CD8-positive, alpha-beta memory T cell (primary cell): ENCODE results near the gene CNTLN. TPM values are rescaled to one million over a fixed set of nuclear protein-coding genes. Genes with fewer than 3 reads are reported as not detected.
"Not testable (repeated sequence)": the region's sequence is repeated elsewhere in the genome, so short reads cannot be mapped to it uniquely, and the experiment has no call there.

Source experiments
- CTCF ChIA-PET: fragments of 350-600 bp; sonication (Branson Sonifier 250); formaldehyde crosslinking; loops from one replicate; lab custom pipeline; 2021; ENCODE audit warnings: antibody characterized with exemption; lab: Charles Lee
- POLR2A ChIA-PET: fragments of 350-600 bp; sonication (Branson Sonifier 250); formaldehyde crosslinking; loops from one replicate; lab custom pipeline; 2021; ENCODE audit warnings: antibody characterized with exemption; lab: Charles Lee
- DNase-seq, 5 donors: peaks; one replicate each; pipeline versions ENCODE4 v3.0.0 to v3.0.0-alpha.2; 2020 to 2022; ENCODE audit warnings: mixed read lengths in 1 of 5
- H3K27ac ChIP-seq: one replicate; pipeline ENCODE4 v1.7.0; 2013; ENCODE audit warnings: low read depth, mild to moderate bottlenecking, low read length, moderate library complexity
- H3K27me3 ChIP-seq: 2 replicates; pipeline ENCODE4 v1.7.0; 2013; ENCODE audit warnings: low read length, mild to moderate bottlenecking; ENCODE audit not compliant: insufficient read depth, poor library complexity, severe bottlenecking
- H3K36me3 ChIP-seq: 2 replicates; pipeline ENCODE4 v1.7.0; 2013; ENCODE audit warnings: mild to moderate bottlenecking, low read length, moderate library complexity; ENCODE audit not compliant: insufficient read depth
- H3K4me1 ChIP-seq: 2 replicates; pipeline ENCODE4 v1.7.0; 2013; ENCODE audit warnings: mild to moderate bottlenecking, low read length, moderate library complexity; ENCODE audit not compliant: insufficient read depth
- H3K4me3 ChIP-seq: 2 replicates; pipeline ENCODE4 v1.7.0; 2013; ENCODE audit warnings: mild to moderate bottlenecking, low read length
- H3K9me3 ChIP-seq: 2 replicates; pipeline ENCODE4 v1.7.0; 2013; ENCODE audit warnings: mild to moderate bottlenecking, low read length
- H3K27ac Mint-ChIP-seq, 8 donors: one replicate each; pipeline ENCODE4 v1.8.0; 2020 to 2021; ENCODE audit warnings: mixed read lengths in 8 of 8, mild to moderate bottlenecking in 6 of 8, inconsistent platforms in 3 of 8, moderate library complexity in 3 of 8
- H3K27me3 Mint-ChIP-seq, 2 donors: one replicate each; pipeline ENCODE4 v1.8.0; 2020 to 2021; ENCODE audit warnings: mixed read lengths in 2 of 2, mild to moderate bottlenecking in 1 of 2, moderate library complexity in 1 of 2
- H3K36me3 Mint-ChIP-seq, 3 donors: one replicate each; pipeline ENCODE4 v1.8.0; 2020 to 2021; ENCODE audit warnings: mixed read lengths in 3 of 3, inconsistent platforms in 1 of 3, mild to moderate bottlenecking in 1 of 3
- H3K4me1 Mint-ChIP-seq, 3 donors: one replicate each; pipeline ENCODE4 v1.8.0; 2020 to 2021; ENCODE audit warnings: mixed read lengths in 3 of 3, inconsistent platforms in 1 of 3, mild to moderate bottlenecking in 1 of 3
- H3K4me3 Mint-ChIP-seq, 7 donors: one replicate each; pipeline ENCODE4 v1.8.0; 2020 to 2021; ENCODE audit warnings: mixed read lengths in 7 of 7, mild to moderate bottlenecking in 6 of 7, moderate library complexity in 4 of 7, inconsistent platforms in 2 of 7
- H3K9me3 Mint-ChIP-seq, 5 donors: one replicate each; pipeline ENCODE4 v1.8.0; 2020 to 2022; ENCODE audit warnings: mixed read lengths in 5 of 5, mild to moderate bottlenecking in 3 of 5, moderate library complexity in 2 of 5, inconsistent platforms in 1 of 5
- polyA plus RNA-seq: library from polyadenylated mRNA; unstranded; fragments of 300-500 nt; fragmentation: Illumina TruSeq; gene quantifications from one replicate; pipeline ENCODE4 v1.2.3, GENCODE V29; 2021
- total RNA-seq, 2 experiments: library from RNA; stranded (reverse); gene quantifications; one replicate each; pipeline ENCODE4 v1.2.3, GENCODE V29; 2021

Gene CNTLN
- total and polyA plus RNA-seq, 3 experiments from 2014 or later, result 0.20 to 0.24 TPM; not detected in 1

- CTCF ChIA-PET, result no interaction called here
- Mint-ChIP-seq H3K36me3 (peaks cover 0 to 1% (median 0%) of the 10 kb centered on the region in 3 donors), H3K4me3 (no peak overlapping the region), H3K9me3 (peaks cover 2 to 25% (median 14%) of the 10 kb centered on the region in 5 donors), H3K27me3 (no peaks in the 10 kb centered on the region), H3K27ac (no peak overlapping the region), H3K4me1 (no peaks in the 10 kb centered on the region)
- Histone ChIP-seq H3K36me3 (no peaks in the 10 kb centered on the region), H3K4me3 (no peak overlapping the region), H3K27ac (no peak overlapping the region), H3K27me3 (no peaks in the 10 kb centered on the region), H3K4me1 (no peaks in the 10 kb centered on the region), H3K9me3 (no peaks in the 10 kb centered on the region)
- POLR2A ChIA-PET, result no interaction called here
- DNase-seq, result no peak
Observed at GRCh38 chr9:17160327-17160726, 25.5 kb downstream of the CNTLN start.

GRCh38 chr9:17165764-17166163, 30.9 kb downstream of the CNTLN start:
- POLR2A ChIA-PET, result no interaction called here
- Mint-ChIP-seq H3K27me3 (no peaks in the 10 kb centered on the region), H3K36me3 (no peaks in the 10 kb centered on the region)

DNA sequence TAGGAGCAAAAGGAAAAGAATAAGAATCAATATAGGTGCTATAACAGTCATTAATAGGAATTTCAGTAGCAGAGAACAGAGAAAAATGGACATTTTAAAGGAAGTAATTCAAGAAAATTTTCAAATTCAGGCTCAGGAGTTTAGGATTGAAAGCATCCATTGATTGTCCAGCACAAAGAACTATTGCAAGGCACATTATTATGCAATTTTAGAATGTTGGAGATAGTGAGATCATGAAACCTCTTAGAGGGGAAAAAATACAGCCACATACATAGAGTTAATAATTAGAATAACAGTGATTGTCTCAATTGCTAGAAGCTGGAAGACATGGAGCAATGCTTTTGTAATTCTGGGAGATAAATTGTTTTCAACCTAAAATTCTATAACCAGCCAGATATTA, 31.5 kb downstream of the CNTLN start:
- Mint-ChIP-seq H3K36me3 (no peaks in the 10 kb centered on the region), H3K4me1 (no peaks in the 10 kb centered on the region), H3K27me3 (no peaks in the 10 kb centered on the region), H3K9me3 (peaks cover 0 to 28% (median 15%) of the 10 kb centered on the region in 5 donors), H3K27ac (no peak overlapping the region), H3K4me3 (no peak overlapping the region)
- H3K4me1 ChIP-seq, result no peaks in the 10 kb centered on the region
- no peak overlapping the region for H3K27ac ChIP-seq
- H3K36me3 ChIP-seq, result no peaks in the 10 kb centered on the region
- DNase-seq, result no peak
- no peak overlapping the region for H3K4me3 ChIP-seq
- CTCF ChIA-PET, result no interaction called here
- POLR2A ChIA-PET, result no interaction called here
- H3K27me3 ChIP-seq, result no peaks in the 10 kb centered on the region
- H3K9me3 ChIP-seq, result no peaks in the 10 kb centered on the region

More at GRCh38 chr9:17165764-17166163, 30.9 kb downstream of the CNTLN start:
- DNase-seq, result no peak
- Mint-ChIP-seq H3K27ac (no peak overlapping the region), H3K4me3 (no peak overlapping the region), H3K9me3 (peaks cover 0 to 27% (median 11%) of the 10 kb centered on the region in 5 donors), H3K4me1 (no peaks in the 10 kb centered on the region)
- no peak overlapping the region for H3K27ac ChIP-seq
- no peak overlapping the region for H3K4me3 ChIP-seq
- CTCF ChIA-PET, result no interaction called here
- H3K4me1 ChIP-seq, result no peaks in the 10 kb centered on the region
- no peaks in the 10 kb centered on the region for H3K36me3 ChIP-seq
- H3K9me3 ChIP-seq, result no peaks in the 10 kb centered on the region
- no peaks in the 10 kb centered on the region for H3K27me3 ChIP-seq

DNA sequence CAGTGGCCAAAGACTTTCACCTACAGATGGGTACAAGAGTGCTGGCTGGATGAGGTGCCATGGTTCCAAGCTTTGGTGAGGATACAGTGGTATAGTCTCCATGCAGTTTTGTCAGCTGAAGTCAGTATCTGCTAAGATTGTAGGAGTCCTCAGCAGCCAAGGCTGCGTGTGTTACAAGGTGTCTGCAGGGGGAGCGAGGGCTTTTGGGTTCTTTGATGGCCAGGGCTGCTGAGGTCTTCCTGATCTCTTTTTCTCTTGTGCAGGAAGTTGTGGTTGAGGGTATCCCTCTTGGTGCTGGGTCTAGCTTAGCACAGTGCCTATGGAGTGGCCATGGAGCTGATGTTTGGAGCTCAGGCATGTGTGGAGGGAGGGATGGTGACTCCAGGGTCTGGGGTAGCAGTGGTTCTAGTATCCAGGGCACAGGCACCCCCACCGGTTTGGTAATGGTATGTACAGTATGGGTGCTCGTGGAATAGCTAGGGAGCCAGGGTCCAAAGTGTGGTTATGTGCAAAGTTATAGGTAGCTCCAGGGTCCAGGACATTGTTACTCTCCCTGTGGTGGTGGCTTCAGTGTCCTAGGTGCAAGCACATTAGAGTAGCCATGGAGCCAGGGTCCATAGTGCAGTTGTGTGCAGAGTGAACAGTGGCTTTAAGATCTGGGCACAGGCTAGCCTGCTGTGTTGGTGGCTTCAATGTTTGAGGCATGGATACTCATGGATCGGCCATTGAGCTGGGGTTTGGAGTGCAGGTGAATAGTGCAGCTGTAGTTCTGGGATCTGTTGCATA, 36.7 kb downstream of the CNTLN start:
- H3K4me1 ChIP-seq, result no peaks in the 10 kb centered on the region
- ChIA-PET POLR2A (no interaction called here), CTCF (no interaction called here)
- DNase-seq, result no peak
- Mint-ChIP-seq H3K9me3 (peaks cover 2 to 27% (median 18%) of the 10 kb centered on the region in 5 donors), H3K4me1 (no peaks in the 10 kb centered on the region), H3K36me3 (no peaks in the 10 kb centered on the region), H3K27ac (no peak overlapping the region), H3K4me3 (no peak overlapping the region), H3K27me3 (no peaks in the 10 kb centered on the region)
- H3K9me3 ChIP-seq, result no peaks in the 10 kb centered on the region
- no peaks in the 10 kb centered on the region for H3K27me3 ChIP-seq
- H3K4me3 ChIP-seq, result no peak overlapping the region
- H3K36me3 ChIP-seq, result no peaks in the 10 kb centered on the region
- H3K27ac ChIP-seq, result no peak overlapping the region

DNA sequence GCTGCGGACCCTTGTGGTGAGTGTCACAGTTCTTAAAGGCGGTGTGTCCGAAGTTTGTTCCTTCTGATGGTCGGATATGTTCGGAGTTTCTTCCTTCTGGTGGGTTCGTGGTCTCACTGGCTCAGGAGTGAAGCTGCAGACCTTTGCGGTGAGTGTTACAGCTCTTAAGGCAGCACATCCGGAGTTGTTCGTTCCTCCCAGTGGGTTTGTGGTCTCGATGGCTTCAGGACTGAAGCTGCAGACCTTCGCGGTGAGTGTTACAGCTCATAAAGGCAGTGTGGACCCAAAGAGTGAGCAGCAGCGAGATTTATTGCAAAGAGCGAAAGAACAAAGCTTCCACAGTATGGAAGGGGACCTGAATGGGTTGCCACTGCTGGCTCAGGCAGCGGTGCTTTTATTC, 42.7 kb downstream of the CNTLN start:
- H3K4me3 ChIP-seq, H3K27me3 ChIP-seq, H3K9me3 ChIP-seq, H3K27ac ChIP-seq, H3K27ac Mint-ChIP-seq, H3K4me3 Mint-ChIP-seq, H3K27me3 Mint-ChIP-seq, POLR2A ChIA-PET, CTCF ChIA-PET, H3K4me1 Mint-ChIP-seq, H3K36me3 ChIP-seq, H3K36me3 Mint-ChIP-seq, DNase-seq, H3K4me1 ChIP-seq: not testable (repeated sequence)
- peaks cover 11 to 20% (median 14%) of the 10 kb centered on the region in 5 donors for H3K9me3 Mint-ChIP-seq

- peaks cover 3 to 17% (median 8%) of the 10 kb centered on the region in 5 donors for H3K9me3 Mint-ChIP-seq
- Histone ChIP-seq H3K36me3 (no peaks in the 10 kb centered on the region), H3K27me3 (no peaks in the 10 kb centered on the region), H3K4me1 (no peaks in the 10 kb centered on the region), H3K4me3 (no peak overlapping the region), H3K9me3 (no peaks in the 10 kb centered on the region), H3K27ac (no peak overlapping the region)
- no peaks in the 10 kb centered on the region for H3K27me3 Mint-ChIP-seq
- H3K4me1 Mint-ChIP-seq, result no peaks in the 10 kb centered on the region
- peaks cover 0 to 1% (median 0%) of the 10 kb centered on the region in 3 donors for H3K36me3 Mint-ChIP-seq
- ChIA-PET CTCF (no interaction called here), POLR2A (no interaction called here)
- no peak for DNase-seq
- H3K27ac Mint-ChIP-seq, result no peak overlapping the region
- no peak overlapping the region for H3K4me3 Mint-ChIP-seq
Observed at GRCh38 chr9:17185481-17186029, 50.7 kb downstream of the CNTLN start.

- POLR2A ChIA-PET, result no interaction called here
- Mint-ChIP-seq H3K36me3 (no peaks in the 10 kb centered on the region), H3K4me1 (no peaks in the 10 kb centered on the region), H3K27me3 (no peaks in the 10 kb centered on the region), H3K27ac (no peak overlapping the region), H3K4me3 (no peak overlapping the region), H3K9me3 (peaks cover 1 to 19% (median 9%) of the 10 kb centered on the region in 5 donors)
- Histone ChIP-seq H3K27me3 (no peaks in the 10 kb centered on the region), H3K27ac (no peak overlapping the region), H3K4me3 (no peak overlapping the region), H3K4me1 (no peaks in the 10 kb centered on the region), H3K36me3 (no peaks in the 10 kb centered on the region), H3K9me3 (no peaks in the 10 kb centered on the region)
- CTCF ChIA-PET, result no interaction called here
- no peak for DNase-seq
Observed at GRCh38 chr9:17191082-17191481, 56.2 kb downstream of the CNTLN start.

GRCh38 chr9:17204611-17205152, 69.8 kb downstream of the CNTLN start:
- Histone ChIP-seq H3K27ac (no peak overlapping the region), H3K4me3 (no peak overlapping the region), H3K4me1 (no peaks in the 10 kb centered on the region), H3K27me3 (no peaks in the 10 kb centered on the region), H3K9me3 (no peaks in the 10 kb centered on the region), H3K36me3 (no peaks in the 10 kb centered on the region)
- Mint-ChIP-seq H3K9me3 (peaks cover 8 to 36% (median 35%) of the 10 kb centered on the region in 5 donors), H3K4me1 (no peaks in the 10 kb centered on the region), H3K36me3 (no peaks in the 10 kb centered on the region), H3K4me3 (no peak overlapping the region), H3K27me3 (no peaks in the 10 kb centered on the region), H3K27ac (no peak overlapping the region)
- CTCF ChIA-PET, result no interaction called here
- POLR2A ChIA-PET, result no interaction called here
- DNase-seq, result no peak
